HG02943 (cell line): ENCODE data around the gene EFNA5.

ENCODE experiments used
- ATAC-seq: cut with Tn5 transposase; IDR thresholded peaks from one replicate; pipeline ENCODE4 v1.9.1; 2021; ENCODE audit warnings: mild to moderate bottlenecking, low read depth, moderate library complexity; ENCODE audit not compliant: unreplicated experiment

EFNA5 gene

DNA sequence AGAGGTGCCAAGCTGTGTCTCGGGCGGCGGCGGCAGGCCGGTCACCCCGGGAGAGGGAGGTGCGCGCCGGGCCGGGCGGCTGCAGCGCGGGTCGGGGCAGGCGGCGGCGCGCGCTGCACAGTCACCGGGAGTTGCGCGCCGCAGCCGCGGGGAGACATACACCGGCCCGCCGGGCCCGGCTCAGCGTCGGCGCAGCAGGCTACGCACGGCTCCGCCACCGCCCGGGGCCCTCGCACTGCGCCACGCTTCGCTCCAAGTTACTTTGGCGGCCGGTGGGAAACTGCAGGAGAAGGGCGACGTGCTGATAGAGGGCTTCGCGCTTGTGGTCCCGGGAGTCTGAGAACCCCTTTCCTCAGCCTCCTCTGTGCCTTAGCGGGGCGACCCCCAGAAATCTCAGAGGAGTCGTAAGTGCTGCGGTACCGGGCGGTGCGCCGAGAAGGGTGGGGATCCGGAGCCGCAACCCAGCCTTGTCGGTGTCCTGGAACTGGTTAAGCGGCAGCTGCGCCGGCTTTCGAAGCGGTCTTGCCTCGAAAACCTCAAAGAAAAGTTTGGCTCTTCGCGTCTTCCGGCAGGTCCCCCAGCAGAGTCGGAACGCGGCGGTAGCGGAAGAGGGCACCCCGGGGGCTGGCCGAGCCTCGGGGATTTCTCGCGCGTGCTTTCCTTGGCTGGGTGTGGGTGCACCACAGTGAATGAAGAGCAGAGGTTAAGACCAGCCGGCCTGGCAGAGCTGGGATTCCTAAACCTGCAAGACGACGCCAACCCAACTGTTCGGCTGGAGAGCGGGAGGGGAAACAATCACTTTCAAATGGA is at the start of gene EFNA5:
Gene EFNA5, minus strand, starts transcription at position 6 of the 810 bp plus-strand sequence.
- peak; percentile 38 for ATAC-seq

DNA sequence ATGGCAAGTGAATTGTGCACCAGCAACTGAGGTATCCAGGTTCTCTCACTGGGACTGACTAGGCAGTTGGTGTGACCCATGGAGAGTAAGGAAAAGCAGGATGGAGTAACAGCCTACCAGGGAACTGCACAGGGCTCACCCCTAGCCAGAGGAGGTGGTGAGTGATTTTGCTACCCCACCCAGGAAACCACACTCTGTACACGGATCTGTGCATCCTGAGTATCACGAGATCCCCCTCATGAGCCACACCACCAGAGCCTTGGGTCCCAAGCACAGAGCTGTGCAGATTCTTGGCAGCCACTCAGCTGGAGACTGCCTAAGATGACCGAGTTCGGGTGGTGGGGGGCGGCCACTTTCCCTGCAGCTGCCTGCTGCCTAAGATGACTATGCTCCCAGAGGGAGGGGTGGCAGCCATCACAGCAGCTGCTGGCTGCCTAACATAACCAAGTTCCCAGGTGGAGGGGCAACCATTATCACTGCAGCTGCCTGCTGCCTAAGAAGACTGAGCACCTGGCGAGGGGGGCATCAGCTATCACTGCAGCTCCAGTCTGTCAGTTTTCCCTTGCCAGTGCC is 48.4 kb upstream of the EFNA5 start:
- ATAC-seq, result no peak

DNA sequence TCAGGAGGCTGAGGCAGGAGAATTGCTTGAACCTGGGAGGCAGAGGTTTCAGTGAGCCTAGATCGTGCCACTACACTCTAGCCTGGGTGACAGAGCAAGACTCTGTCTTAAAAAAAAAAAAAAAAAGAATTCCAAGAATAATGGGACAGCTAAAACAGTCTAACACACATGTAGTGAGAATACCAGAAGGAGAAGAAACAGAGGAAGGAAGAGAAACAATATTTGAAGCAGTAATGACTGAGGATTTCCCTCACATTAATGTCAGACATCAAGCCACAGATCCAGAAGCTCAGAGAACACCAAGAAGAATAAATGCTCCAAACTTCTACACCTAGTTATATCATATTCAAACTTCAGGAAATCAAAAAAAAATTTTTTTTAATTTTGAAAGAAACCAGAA is 47.1 kb upstream of the EFNA5 start:
- ATAC-seq, result no peak

DNA sequence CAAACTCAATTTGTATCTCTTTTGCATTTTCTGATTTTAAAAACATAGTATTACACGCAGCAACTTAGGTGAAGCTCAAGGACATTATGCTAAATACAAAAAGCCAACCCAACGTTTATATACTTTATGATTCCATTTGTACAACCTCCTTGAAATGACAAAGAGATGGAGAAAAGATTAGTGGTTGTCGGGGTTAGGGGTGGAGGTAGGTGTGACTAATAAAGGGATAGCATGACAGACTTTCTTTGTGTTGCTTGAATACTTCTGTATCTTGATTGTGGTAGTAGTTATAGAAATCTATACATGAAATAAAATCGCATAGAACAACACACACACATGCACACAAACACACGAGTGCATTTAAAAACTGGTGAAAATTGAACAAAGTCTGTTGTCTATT is 42.5 kb upstream of the EFNA5 start:
- no peak for ATAC-seq

DNA sequence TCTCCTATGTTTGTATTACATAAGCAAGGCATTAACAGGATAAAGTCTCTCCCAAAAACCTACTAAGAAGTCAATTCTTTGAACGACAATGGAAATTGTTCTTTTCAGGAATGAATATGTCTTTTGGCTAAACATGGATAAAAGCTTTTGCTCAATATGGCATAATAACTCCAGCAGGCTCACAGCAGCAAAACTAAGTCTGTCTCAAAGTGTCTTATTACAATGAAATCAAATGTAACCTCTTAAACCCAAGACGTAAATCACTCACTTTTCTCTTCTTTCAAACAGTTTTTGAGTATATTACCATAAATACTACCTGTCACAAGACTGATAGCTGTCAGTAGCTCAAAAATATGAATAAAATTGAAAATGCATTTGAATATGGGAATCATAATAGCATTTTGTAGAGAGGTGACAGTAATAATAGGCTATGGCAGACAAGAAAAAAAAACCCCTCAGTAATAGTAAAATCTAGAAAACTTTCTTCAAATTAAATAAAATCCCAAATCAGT is 41.7 kb upstream of the EFNA5 start:
- no peak for ATAC-seq

DNA sequence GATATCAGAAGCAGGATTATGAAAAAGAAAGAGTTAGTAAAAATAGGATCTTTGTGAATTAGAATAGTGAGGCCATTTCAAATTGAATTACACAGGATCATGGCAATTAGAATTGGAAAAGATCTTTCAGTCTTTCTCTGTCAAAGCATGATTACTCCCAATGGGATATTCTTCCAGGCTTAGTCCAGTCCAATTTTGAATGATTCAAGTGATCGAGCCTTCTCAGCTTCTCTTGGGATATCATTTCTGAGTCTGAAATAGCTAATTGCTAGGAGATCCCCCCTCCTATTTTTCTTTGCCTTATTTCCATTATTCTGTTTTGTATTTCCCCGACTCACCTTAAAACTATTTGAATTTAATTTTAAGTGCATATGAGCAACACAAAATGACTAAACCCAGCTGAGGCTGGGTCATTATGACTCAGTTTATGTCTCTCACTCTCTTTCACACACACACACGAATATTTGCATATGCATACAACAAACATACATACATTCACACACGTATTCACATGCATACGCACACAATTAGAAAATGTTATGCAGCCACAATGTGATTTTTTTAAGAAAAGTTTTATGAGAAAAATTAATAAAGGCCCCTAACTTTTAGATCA is 34.8 kb upstream of the EFNA5 start:
- ATAC-seq, result no peak

DNA sequence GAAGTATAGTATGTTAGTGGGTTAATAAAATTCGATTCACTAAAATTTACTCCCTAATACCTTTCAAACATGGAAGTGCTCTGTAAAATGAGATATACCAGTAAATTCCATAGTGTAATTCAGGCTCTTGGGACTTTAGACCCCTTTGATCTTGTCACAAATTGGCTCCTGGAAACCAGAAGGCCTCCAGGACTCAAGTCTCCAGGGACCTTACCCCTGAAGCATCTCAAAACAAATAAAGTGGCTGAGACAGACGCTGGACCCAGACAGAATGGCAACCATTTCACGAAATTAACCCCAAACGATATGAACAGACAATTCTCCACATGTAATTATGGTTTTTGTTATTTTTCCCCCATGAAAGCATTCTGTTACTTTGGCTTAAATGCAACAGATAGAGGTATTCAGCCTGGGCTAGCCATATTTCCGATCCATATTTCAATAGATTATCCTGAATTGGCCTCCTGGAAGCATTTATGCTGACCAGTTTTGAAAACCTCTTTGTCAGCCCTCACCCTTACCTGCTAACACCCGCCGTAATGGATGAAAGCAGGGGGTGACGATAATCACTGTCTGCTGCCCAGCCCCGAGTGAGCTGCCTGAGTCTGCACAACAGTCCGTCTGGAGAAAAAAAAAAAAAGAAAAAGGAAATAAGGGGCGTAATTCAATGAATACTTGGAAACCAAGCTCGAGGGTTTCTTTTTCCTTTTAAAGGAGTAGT is 34.1 kb upstream of the EFNA5 start:
- no peak for ATAC-seq

DNA sequence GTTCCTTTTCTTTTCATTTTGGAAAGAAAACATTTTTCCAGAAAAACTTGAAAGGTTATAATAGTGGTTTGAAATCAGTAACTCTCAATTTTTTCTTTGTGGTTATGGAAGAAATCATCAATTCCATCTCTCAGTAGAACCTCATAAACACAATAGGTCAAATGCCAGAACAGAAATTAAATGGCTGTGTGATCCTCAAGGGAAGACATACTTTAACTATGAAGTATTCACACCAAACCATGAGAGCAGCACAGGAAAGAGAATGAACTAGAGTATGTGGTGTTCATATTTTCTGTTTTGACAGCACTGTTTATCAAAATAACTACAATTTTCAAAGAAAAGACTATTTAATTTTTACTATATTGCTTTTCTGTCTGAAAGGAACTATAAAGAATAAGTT is 29.7 kb upstream of the EFNA5 start:
- ATAC-seq, result no peak

DNA sequence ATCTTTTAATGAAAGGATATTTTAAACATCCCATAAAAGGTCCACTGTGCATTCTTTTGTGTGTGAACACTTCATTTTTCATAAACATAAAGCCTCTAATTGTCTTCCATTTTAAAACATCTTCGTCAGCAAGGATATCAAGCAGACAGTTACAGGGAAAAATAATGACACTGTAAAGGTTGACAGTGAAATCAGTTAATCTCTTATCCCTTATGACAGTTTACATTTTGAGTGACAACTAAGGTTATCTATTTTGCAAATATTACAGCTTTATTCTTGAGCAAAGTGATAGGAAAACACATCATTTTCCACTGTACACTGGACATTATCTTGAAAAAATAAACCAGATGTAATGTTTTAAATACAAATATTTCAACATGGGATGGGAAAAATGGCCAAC is 28.7 kb upstream of the EFNA5 start:
- no peak for ATAC-seq

DNA sequence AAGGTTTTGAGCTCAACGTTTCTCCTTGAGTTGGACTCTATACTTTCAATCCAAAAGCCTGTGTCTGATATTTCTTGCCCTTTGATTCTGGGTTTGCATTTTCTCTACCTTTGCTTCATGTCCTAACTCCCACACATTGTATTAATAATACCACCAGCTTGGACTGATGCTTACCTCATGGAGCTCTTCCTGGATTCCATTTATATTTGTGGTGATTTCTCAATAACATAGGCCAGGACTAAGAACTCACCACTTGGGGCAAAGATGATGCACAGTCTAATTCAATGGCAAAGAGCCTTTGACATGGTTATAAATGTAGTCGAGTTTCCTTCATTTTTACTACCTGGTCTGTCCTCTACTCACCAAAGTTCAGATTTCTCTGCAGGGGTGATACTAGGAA is 27.5 kb upstream of the EFNA5 start:
- no peak for ATAC-seq

DNA sequence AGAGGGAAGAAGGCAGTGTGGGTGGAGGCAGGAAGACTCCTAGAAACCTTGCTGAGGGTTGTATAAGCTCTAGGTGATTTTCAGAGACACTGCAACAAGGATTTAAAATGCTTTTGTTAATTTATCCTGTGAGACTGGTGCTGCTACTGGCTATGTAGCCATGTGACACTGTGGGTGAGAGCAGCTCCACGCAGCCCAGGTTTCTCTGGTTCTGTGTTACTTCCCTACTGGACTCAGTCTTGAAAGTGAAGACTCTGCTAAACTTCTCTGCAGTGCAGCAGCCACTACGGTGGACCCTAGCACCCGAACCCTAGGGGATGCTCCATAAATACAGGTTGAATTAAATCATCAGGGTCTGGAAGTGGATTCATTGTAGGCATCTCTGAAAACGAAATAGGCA is 25.8 kb upstream of the EFNA5 start:
- ATAC-seq, result no peak

DNA sequence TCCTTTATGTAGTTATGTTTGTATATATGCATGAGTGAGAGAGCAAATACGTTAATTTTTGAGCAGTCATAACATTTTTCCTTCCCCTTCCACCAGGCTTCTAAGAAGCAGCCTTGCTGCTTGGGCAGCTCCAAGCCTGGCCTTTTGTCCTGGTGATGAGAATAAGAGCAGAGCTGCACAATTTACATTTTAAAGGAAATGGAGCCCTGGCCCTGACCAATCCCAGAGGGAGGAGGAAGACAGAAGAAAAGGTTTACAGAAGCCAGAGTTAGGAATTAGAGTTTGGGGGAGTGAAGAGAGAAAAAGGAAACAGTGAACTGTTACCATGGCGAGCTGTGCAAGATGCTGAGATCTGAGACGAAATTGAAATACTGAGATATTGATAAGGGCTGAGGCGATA is 25.3 kb upstream of the EFNA5 start:
- no peak for ATAC-seq

DNA sequence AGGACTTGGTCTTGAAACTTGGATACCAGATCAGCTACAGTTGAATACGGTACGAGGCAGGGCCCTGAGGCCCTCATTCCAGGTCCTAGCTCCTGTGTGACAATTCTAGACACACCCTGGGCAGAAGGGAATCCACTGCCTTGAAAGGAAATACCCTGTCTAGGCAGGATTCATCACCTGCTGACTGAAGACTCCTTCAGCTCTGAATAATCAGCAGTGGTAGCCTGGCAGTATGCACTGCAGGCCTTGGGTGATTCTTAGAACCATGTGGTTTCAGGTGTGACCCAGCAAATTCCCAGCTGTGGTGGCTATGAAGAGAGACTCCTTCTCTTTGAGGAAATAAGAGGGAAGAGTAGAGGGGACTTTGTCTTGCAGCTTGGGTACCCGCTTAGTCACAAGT is 17.2 kb upstream of the EFNA5 start:
- no peak for ATAC-seq

DNA sequence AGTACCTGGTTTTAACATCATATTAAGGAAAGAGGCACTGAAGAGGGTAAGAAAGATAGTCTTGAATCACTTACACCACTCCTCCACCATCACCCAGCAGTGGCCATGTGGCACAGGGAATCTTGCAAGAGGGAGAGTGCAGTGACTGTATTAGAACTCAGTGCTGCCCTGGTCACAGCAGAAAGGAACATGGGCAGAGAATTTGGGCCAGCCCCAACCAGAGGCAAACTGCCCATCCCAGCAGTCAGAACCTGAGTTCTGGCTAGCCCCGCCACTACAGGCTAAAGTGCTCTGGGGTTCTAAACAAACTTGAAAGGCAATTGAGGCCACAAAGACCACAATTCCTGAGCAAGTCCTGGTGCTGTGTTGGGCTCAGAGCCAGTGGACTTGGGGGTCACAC is 16.7 kb upstream of the EFNA5 start:
- no peak for ATAC-seq

DNA sequence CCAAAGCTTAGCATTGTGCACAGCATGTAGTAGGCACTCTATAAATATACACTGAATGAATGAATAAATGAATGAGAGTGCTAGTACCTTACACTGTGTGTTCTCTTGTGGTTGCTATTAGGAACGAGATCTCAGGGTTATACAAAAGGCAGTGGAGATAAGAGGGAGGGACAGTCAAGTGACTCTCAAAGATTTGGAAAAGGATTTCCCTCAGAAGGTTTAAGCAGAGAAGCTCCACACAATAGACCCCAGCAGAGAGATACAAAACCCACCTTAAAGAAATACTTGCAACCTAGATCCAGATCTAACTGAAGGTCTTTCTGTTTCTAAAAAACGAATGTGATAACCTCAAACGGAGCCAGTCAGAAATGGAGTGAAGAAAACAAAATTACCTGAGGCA is 11.8 kb upstream of the EFNA5 start:
- ATAC-seq, result no peak

DNA sequence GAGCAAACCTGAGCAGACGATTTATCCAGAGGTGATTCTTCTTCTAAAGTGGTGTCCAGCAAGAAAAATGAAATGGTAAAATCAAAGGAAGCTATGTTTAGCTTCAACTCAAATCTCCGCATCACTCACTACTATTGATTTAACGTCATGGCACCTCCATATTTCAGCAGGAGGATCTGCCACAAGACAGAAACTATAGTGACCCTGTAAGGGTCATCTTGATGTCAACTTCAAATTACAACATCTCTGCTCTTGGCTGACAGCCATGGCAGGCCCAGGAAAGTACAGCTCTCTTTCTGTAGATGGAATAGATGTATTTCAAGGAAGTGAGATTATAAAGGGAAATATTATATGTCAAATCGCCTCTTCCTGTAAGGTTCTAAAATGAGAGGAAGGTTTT is 10.1 kb upstream of the EFNA5 start:
- ATAC-seq, result no peak

DNA sequence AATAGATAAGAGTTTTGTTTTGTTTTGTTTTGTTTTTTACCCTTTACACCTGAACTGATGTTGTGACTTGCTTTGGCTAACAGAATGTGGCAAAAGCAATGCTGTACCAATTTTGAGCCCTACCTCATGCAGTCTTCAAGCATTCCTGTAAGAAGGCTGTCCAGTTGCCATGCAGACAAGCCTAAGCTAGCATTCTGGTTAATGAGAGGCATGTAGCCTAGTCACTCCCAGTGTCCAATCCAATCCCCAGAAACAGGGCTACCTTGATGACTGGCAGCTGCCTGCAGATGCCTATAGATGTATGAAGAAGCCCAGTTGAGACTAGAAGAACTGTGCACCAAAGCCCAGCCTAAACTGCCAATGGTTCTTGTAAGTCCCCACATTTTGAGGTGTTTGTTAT is 9.4 kb upstream of the EFNA5 start:
- no peak for ATAC-seq

DNA sequence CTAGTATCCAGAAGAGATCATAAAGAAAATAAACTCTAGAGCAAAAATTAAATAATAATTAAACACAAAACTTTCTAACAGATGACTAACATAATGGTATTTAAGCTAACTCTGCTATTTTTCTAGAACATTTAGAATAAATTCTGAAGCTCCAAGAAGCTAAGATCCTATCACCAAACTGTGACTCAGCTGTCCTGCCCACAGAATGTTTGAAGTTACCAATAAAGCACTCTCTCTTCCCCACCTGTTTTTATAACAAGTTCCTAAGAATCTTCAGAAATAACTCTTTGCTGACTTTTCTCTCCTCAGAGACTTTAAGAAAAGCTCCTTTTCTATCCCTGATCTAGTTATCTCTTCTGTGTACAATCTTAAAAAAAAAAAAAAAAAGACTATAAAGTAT is 6.0 kb upstream of the EFNA5 start:
- ATAC-seq, result no peak

DNA sequence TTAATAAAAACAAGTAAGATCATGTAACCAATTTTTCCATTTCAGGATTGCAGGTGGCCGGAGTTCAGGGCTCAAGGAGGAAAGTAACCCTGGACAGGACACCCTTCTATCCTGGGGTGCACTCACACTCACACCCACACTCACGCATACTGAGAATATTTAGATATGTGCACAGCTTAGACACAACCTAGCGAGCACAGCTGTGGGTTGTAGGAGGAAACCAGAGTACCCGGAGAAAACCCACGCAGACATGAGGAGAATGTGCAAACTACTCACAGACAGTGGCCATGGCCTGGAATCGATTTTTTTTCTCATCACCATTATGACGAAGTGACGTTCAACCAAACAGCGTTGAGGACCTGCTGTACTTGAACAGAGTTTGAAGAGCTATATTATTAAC is 4.5 kb upstream of the EFNA5 start:
- no peak for ATAC-seq

DNA sequence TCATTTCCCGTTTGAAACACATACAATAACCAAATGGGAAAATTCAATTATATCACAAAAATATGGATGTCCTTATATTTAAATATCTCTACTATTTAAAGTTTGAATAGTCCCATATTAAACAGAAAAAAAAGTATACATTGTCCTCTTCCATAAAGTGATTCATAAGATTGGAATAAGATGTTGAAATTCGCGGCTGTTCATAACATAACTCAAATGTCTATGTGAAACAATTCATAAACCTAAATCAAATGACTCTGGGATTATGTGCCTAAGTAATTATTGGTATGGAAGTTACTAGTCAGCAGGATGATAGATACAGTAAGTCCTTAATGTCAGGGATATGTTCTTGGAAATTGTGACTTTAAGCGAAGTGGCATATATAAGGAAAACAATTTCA is 3.9 kb upstream of the EFNA5 start:
- ATAC-seq, result no peak
